ENCODE results near the gene CEP152. TPM values are rescaled to one million over a fixed set of nuclear protein-coding genes. Genes with fewer than 3 reads are reported as not detected.

Gene CEP152
- total and polyA plus RNA-seq, 9 of the 15 experiments (the other 6 are each of a cell fraction or from before 2014, with no cell fraction given): 9.9 to 43.0 (median 23.6) TPM

GRCh38 chr15:48718646-48719045, 92.2 kb downstream of the CEP152 start (continued):
- TF ChIP-seq ZNF655 (CRISPR knock-in tag; IDR thresholded peaks at IDR 0.05) (no peak), ZNF316 (IDR thresholded peaks at IDR 0.05) (peak; percentile 50), TEAD2 (tag; IDR thresholded peaks at IDR 0.05) (no peak), ATF6 (CRISPR knock-in tag; IDR thresholded peaks at IDR 0.05) (no peak), TFAP4 (CRISPR knock-in tag; IDR thresholded peaks at IDR 0.05; ENCODE audit: borderline replicate concordance) (peak; percentile 33; the same call in 1 of the 2 replicates), PBX2 (CRISPR knock-in tag; IDR thresholded peaks at IDR 0.05; ENCODE audit: low read depth) (no peak), PBX2 (tag; conservative IDR thresholded peaks at IDR 0.05; ENCODE audit: low read depth) (0 out of 2 replicates have a peak, but pooled peaks have one; percentile 15), SAP30 (IDR thresholded peaks at IDR 0.05; ENCODE audit: borderline replicate concordance, insufficient read depth, low read depth, low read length, poor library complexity, severe bottlenecking) (no peak), KLF16 (IDR thresholded peaks at IDR 0.05) (0 out of 2 replicates have a peak, but pooled peaks have one; percentile 11), NUFIP1 (IDR thresholded peaks at IDR 0.05; ENCODE audit: partially characterized antibody) (no peak), ZNF609 (CRISPR knock-in tag; IDR thresholded peaks at IDR 0.05; ENCODE audit: borderline replicate concordance) (no peak), PRMT5 (CRISPR knock-in tag; IDR thresholded peaks at IDR 0.05) (no peak), EP300 (IDR thresholded peaks at IDR 0.05; ENCODE audit: low read length) (no peak), KLF10 (CRISPR knock-in tag; IDR thresholded peaks at IDR 0.05) (no peak), ESRRA (IDR thresholded peaks at IDR 0.05; ENCODE audit: borderline replicate concordance, low read depth) (no peak), CEBPB (tag; IDR thresholded peaks at IDR 0.05) (no peak), PHB2 (IDR thresholded peaks at IDR 0.05; ENCODE audit: low read depth) (no peak)
